NCI-H146 treated with DMSO at 0.1 percent for 48 hours (cell line): Measurements from ENCODE around the gene CLPX.
"Not testable (repeated sequence)": the region's sequence is repeated elsewhere in the genome, so short reads cannot be mapped to it uniquely, and the experiment has no call there.

Experiments
- DNase-seq: peaks from one replicate; lab custom pipeline; 2025; ENCODE audit not compliant: unreplicated experiment; lab: John Stamatoyannopoulos, UW

CLPX gene

DNA sequence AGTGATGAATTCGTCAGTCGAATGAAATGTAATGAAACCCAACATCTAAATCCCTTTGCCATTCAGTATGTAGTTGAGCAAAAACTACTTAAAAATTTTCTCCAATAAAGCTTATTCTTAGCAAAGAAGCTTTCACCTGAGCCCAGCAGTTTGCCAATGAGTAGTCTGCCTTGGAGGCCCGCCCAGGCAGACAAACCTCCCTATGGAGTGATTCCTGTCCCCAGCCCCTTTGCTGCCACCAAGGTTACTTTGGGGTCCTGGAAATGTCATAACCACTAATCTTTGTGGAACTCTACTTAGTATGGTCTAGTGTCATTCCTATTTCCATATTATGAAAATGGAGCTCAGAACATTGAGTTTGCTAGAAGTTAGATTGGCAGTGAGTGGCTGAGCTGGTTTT lies 82.2 kb downstream of the CLPX start:
- no peak for DNase-seq

- no peak for DNase-seq
Observed at GRCh38 chr15:65101891-65102708, 83.0 kb downstream of the CLPX start.

GRCh38 chr15:65101411-65101890 lies 83.7 kb downstream of the CLPX start:
- no peak for DNase-seq

DNA sequence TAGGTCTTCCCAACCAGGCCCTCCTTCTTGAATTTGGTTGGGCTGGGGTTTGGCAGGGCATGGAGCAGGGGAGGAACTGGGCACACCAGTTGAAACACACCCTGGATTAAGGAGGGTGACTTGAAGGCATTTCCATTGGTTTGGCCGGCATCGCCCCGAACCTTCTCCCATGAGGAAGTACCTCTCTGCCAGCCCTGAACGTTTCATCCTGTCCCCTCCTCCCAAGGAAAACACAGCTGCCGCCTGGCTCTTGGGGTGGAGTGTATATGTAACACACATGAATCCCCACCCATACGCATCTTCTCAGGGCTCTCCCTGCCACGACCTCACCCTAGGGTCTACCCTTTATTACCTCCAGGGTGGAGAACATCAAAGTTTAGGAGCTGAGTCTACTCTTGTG lies 84.7 kb downstream of the CLPX start:
- DNase-seq: no peak

GRCh38 chr15:65099801-65100200 lies 85.3 kb downstream of the CLPX start:
- DNase-seq: not testable (repeated sequence)

DNA sequence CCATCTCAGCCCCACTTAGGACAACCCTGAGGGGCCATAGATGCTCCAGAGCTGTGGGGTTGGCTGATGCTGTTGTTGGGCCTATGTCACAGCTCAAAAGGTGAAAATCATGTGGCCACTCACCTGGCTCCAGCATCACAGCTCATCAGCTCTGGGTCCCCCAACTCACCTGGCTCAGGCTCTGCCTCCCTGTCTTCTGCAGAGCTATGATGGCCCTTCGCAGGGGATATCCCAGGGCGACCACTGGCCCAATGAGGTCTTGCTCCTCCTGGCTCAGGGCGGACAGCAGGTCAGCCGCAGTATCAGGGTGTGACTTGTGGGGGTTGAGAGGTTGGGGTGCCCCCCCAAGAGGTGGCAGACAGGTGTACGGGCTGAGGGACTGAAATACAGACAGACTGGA lies 85.8 kb downstream of the CLPX start:
- DNase-seq: no peak
